Testis (tissue), 3 donors: ENCODE results near the gene CXCR5. TPM values are rescaled to one million over a fixed set of nuclear protein-coding genes. Genes with fewer than 3 reads are reported as not detected.

Source experiments
- DNase-seq: peaks from one replicate; pipeline ENCODE4 v3.0.0-alpha.2; 2019
- H3K27ac ChIP-seq, 2 donors: fragments of 200-600 bp; sonication (generic); one replicate each; pipeline ENCODE4 v1.5.1; 2019
- H3K27me3 ChIP-seq: fragments of 200-600 bp; sonication (generic); one replicate; pipeline ENCODE4 v1.5.1; 2019
- H3K36me3 ChIP-seq: fragments of 200-600 bp; sonication (generic); one replicate; pipeline ENCODE4 v1.5.1; 2017; ENCODE audit warnings: low read depth; ENCODE audit errors: missing control alignments
- H3K4me1 ChIP-seq: fragments of 200-600 bp; sonication (generic); one replicate; pipeline ENCODE4 v1.5.1; 2019
- H3K4me3 ChIP-seq, 2 donors: fragments of 200-600 bp; sonication (generic); one replicate each; pipeline ENCODE4 v1.5.1; 2017 to 2019
- H3K9me3 ChIP-seq: fragments of 200-600 bp; sonication (generic); one replicate; pipeline ENCODE4 v1.5.1; 2017
- POLR2A ChIP-seq: fragments of 450-650 bp; IDR thresholded peaks from one replicate; pipeline ENCODE4 v1.6.1; 2017; ENCODE audit warnings: antibody characterized with exemption, mild to moderate bottlenecking, moderate library complexity
- WGBS, 2 donors: methylation state at CpG; one replicate each; pipeline ENCODE4 v1.1.5; 2018; 5-methylcytosine and 5-hydroxymethylcytosine counted together
- intact Hi-C: fragments of 100-400 bp; cut with DNase I; formaldehyde crosslinking; loops from one replicate; pipeline ENCODE4 v1.15.1; 2023; ENCODE audit warnings: low total_unique reads
- polyA plus RNA-seq: library from polyadenylated mRNA; stranded (reverse); fragments of 350-450 nt; fragmentation: Illumina TruSeq; extraction: RNeasy Lipid Tissue Mini Kit (QIAGEN cat#74804); gene quantifications from one replicate; pipeline ENCODE4 v1.2.3, GENCODE V29; 2014; ENCODE audit warnings: low read depth, low replicate concordance; ENCODE audit not compliant: insufficient read depth
- total RNA-seq, 2 donors: library from RNA; depleted of rRNA; stranded (reverse); fragments of >200 nt; gene quantifications; one replicate each; pipeline ENCODE4 v1.2.3, GENCODE V29; 2016
- TF ChIP-seq, protein P1 (sequence below), 3 experiments: fragments of 450-650 bp in 2 of 3; fragments of 200-600 bp in 1 of 3; sonication (generic) in 1 of 3; IDR thresholded peaks; one replicate each; pipeline ENCODE4 v1.5.1; 2016 to 2019; ENCODE audit warnings: antibody characterized with exemption in 3 of 3, mild to moderate bottlenecking in 2 of 3, moderate library complexity in 1 of 3

Gene CXCR5
- total and polyA plus RNA-seq, 3 donors from 2014 or later: 0.06 to 0.22 TPM; not detected in 1

DNA sequence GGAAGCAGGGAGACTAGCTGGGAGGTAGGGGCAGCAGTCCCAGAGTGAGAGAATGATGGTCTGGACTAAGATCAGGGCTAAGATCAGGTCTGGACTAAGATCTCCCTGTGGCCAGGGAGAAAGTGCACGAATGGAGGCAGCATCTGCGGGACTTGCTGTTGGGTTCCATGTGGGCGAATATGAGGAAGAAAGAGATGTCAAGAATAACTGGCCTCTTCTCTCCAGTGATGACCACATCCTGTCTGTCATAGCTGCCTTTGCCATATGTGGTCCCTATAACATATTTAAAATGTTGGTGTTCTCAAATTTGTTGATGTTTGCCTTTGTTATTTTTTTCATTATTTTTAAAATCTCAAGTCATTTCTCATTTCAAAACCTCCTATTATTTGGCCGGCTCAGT, 27.4 kb upstream of the CXCR5 start:
- H3K4me1 ChIP-seq: no peaks in the 10 kb centered on the region
- no peaks in the 10 kb centered on the region for H3K36me3 ChIP-seq
- H3K4me3 ChIP-seq: no peak overlapping the region
- TF ChIP-seq, protein P1, sequence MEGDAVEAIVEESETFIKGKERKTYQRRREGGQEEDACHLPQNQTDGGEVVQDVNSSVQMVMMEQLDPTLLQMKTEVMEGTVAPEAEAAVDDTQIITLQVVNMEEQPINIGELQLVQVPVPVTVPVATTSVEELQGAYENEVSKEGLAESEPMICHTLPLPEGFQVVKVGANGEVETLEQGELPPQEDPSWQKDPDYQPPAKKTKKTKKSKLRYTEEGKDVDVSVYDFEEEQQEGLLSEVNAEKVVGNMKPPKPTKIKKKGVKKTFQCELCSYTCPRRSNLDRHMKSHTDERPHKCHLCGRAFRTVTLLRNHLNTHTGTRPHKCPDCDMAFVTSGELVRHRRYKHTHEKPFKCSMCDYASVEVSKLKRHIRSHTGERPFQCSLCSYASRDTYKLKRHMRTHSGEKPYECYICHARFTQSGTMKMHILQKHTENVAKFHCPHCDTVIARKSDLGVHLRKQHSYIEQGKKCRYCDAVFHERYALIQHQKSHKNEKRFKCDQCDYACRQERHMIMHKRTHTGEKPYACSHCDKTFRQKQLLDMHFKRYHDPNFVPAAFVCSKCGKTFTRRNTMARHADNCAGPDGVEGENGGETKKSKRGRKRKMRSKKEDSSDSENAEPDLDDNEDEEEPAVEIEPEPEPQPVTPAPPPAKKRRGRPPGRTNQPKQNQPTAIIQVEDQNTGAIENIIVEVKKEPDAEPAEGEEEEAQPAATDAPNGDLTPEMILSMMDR (IDR thresholded peaks at IDR 0.05): no peak
- intact Hi-C loops: no loop called here
- no peak overlapping the region for H3K27ac ChIP-seq
- H3K9me3 ChIP-seq: no peaks in the 10 kb centered on the region
- no peak for DNase-seq
- H3K27me3 ChIP-seq: no peaks in the 10 kb centered on the region
- WGBS, 2 donors: 67 to 80% methylated on average over 4 of the region's 4 CpGs

DNA sequence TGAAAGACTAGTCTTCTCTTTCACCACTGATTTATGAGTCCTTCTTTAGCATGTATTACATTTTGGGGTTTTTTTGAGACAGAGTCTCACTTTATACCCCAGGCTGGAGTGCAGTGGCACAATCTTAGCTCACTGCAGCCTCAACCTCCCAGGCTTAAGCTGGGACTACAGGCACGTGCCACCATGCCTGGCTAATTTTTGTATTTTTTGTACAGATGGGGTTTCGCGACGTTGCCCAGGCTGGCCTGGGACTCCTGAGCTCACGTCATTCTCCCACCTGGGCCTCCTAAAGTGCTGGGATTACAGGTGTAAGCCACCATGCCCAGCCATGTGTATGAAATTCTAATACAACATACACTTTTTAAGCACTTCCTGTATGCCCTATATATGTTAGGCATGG, 26.3 kb upstream of the CXCR5 start:
- no peaks in the 10 kb centered on the region for H3K9me3 ChIP-seq
- no peaks in the 10 kb centered on the region for H3K36me3 ChIP-seq
- DNase-seq: no peak
- H3K4me3 ChIP-seq: no peak overlapping the region
- 72 to 97% methylated on average over 5 of the region's 5 CpGs for WGBS, 2 donors
- intact Hi-C loops: no loop called here
- H3K27me3 ChIP-seq: no peaks in the 10 kb centered on the region
- TF ChIP-seq, protein P1 (IDR thresholded peaks at IDR 0.05): no peak
- no peak for TF ChIP-seq POLR2A
- H3K27ac ChIP-seq: no peak overlapping the region
- H3K4me1 ChIP-seq: no peaks in the 10 kb centered on the region

DNA sequence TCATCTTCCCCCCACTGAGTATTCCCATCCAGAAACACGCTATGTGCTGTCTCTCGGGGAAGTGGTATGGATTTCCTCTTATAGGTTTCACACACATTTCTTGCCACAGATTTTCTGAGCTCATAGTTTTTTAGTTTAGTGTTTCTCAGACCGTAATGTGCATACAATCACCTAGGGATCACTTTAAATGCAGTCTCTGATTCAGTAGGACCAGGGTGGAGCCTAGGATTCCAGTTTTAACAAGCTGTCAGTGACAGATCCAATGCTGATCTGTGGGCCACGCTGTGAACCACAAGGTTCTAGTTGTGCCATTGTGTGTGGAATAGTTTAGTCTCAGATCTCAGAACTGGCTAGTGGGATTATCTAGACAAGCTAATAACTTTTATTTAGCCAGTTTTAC, 23.7 kb upstream of the CXCR5 start:
- H3K4me3 ChIP-seq: no peak overlapping the region
- no peaks in the 10 kb centered on the region for H3K9me3 ChIP-seq
- H3K4me1 ChIP-seq: no peaks in the 10 kb centered on the region
- H3K36me3 ChIP-seq: no peaks in the 10 kb centered on the region
- intact Hi-C loops: no loop called here
- no peaks in the 10 kb centered on the region for H3K27me3 ChIP-seq
- 83 to 86% methylated on average over 4 of the region's 4 CpGs for WGBS, 2 donors
- DNase-seq: no peak
- H3K27ac ChIP-seq: no peak overlapping the region
- TF ChIP-seq POLR2A: no peak
- TF ChIP-seq, protein P1 (IDR thresholded peaks at IDR 0.05): no peak

DNA sequence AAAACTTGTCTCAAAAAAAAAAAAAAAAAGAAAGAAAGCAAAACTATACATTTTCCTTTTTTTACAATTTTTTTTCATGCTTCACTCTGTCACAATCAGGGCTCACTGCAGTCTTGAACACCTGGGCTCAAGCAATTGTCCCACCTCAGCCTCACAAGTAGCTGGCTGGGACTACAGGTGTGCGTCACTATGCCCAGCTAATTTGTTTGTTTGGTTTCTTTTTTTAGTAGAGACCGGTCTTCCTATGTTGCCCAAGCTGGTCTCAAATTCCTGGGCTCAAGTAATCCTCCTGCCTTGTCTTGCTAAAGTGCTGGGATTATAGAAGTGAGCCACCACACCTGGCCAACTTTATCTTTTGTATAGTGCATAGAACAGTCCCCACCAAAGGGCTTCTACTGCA, 15.0 kb upstream of the CXCR5 start:
- no peaks in the 10 kb centered on the region for H3K9me3 ChIP-seq
- H3K4me3 ChIP-seq: no peak overlapping the region
- TF ChIP-seq, protein P1 (IDR thresholded peaks at IDR 0.05): no peak
- TF ChIP-seq POLR2A: no peak
- H3K4me1 ChIP-seq: peaks cover 28% of the 10 kb centered on the region
- 81 to 94% methylated on average over 2 of the region's 2 CpGs for WGBS, 2 donors
- H3K27ac ChIP-seq: peak overlapping the region in 1 of 2 donors; percentile 82
- no peaks in the 10 kb centered on the region for H3K36me3 ChIP-seq
- intact Hi-C loops: no loop called here
- no peaks in the 10 kb centered on the region for H3K27me3 ChIP-seq
- DNase-seq: no peak
